DMS 273 treated with DMSO at 0.1 percent for 48 hours (cell line): ENCODE data around the gene CTIF.

Experiments used
- DNase-seq: peaks from one replicate; lab custom pipeline; 2025; lab: John Stamatoyannopoulos, UW

The CTIF gene

DNA sequence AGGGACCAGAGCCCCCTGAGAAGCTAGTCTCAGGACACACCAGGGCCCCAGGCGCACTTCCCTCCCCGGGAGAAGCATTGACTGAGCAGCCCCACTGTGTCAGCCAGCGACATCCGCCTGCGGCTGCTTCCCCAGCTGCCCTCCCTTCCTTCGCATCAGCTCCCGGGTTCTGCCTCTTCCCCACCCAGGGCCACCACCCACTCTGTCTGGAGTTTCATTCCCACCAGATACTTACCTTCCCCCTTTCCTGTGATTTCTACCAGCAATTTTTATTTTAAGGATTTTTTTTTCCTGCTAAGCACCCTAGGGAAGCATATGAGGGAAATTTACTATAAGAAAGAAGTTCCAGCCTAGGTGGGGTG lies 312.7 kb downstream of the CTIF start:
- DNase-seq, result no peak

- no peak for DNase-seq
Measured at GRCh38 chr18:48852292-48852691, 313.5 kb downstream of the CTIF start.

DNA sequence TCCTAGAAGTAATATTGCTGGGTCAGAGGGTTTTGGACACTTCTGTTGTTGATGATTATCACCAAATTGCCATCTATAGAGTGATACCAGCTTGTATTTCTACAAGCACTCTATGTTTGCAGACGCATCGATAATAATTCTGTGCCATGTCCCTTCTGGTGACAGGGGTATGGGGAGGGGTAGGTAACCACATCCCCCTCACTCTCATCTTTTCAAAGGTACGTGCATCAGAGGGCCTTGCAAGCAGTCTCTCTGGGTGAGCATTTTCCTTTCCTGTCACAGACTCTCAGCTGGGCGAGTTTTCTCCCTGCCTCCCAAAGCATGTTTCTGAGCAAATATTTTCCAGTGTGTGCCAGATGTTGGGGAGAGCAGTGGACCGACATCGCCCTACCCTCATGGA lies 314.0 kb downstream of the CTIF start:
- DNase-seq, result no peak

- no peak for DNase-seq
Measured at GRCh38 chr18:48853588-48853987, 314.8 kb downstream of the CTIF start.

DNA sequence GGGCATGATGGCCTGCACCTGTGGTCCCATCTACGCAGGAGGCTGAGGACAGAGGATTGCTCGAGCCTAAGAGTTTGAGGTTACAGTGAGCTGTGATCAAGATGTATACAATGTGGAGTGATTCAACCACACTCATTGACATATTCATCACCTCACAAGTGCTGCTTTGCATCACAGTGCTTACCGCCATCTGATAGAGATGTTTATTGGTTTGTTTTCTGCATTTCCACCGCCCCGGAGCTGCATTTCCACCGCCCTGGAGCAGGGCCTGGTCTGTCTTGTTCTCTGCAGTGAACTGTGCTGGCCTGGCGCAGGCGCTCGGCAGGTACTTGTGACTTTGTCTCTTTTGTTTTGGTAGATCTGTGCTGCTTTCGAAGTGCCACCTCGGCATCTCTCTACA lies 315.9 kb downstream of the CTIF start:
- no peak for DNase-seq

DNA sequence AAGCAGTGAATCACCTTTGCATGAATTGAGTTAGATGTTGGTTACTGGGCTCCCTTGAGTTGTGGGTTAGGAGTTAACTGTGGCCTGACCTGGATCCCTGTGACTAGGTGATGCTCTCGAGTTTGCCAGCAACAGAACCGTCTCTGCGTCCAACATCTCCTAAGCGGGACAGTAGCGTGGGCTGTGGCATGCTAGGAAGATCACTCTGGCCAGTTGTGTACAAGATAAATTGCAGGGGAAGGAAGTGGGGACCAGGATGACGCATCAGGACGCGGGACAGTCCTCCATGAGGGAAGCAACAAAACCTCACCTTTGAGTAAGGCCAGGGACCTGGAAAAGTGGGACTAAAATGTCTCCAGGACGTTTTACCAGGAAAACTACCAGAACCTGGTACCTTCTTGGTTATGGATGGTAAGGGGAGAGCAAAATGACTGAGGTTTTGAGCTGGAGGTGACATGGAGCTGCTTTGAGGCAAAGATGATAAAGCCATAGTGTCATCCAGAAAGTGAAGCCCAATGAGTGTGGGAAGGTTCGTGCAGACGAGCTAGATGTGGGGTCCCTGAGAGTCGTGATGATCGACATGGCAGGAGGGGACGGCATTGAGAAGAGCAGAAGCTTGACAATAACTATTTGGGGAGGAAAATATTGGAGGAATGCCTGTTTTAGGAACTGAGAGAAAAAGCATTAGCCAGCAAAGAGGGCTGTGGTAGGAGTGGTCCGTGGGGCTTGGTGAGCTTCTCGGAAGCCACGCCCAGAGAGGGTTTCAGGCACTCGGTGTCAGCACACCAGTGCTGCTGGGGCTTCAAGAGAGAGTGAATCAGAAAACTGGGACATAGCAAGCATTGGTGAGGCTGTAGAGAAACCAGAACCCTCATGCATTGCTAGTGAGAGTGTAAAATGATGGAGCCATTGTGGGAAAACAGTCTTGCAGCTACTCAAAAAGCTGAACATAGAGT lies 316.9 kb downstream of the CTIF start:
- DNase-seq, result no peak

GRCh38 chr18:48857023-48857694 lies 318.3 kb downstream of the CTIF start:
- DNase-seq, result no peak

DNA sequence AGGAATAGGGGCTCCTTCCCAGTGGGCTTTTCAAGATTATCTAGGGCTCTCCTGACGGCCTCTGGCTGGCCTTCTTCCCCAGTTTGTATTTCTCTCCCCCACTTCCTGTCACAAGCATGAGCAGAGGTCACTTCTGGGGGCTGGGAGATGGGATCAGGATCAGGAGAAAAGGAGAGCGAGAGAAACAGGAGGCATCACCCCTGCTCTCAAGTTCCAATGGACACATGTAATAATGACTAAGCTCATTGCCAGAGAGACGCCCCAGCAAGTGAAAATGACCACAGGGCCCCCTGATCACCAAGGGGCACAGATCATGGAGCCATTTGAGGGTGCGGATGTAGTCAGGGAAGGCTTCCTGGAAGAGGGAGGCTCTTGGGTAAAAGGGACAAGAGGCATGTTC lies 319.8 kb downstream of the CTIF start:
- no peak for DNase-seq

DNA sequence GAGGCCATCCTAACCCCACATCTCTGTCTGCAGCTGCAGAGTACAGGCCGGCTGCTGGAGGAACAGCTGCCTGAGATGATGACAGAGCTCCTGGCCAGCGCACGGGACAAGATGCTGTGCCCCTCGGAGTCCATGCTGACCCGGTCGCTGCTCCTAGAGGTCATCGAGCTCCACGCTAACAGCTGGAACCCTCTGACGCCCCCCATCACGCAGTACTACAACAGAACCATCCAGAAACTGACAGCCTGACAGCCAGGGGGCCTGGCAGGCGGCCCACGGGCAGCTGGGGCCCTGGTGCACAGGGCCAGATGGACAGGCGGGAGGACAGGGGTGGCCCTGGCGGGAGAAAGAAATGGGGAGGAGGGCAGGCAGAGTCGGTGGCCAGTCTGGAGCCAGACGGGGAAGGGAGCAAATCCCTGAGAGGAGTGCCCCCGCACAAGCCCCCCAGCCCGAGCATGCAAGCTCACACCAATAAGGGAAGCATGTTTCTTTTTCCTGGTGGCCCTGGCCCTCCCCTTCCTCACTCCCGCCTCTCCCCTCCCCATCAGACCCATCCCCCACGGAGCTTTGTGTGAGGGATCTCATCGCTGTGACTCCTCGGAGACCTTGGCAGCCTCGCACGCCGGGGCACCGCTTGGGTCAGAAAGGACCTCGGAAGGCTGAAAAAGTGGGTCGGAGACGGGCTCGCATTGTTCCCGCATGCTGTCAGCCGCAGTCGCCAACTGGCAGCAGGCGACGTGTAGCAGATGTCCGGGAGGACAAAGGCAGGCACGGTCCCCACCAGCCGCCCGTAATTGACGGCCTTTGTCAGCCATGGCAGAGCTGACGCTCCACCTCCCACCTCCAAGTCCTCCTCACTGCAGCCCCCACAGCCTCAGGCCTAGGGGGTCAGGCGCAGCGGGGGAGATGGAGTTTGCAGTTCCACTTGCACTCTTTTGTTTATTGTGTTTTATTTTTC lies 320.8 kb downstream of the CTIF start:
- no peak for DNase-seq

GRCh38 chr18:48860269-48861180 lies 321.7 kb downstream of the CTIF start:
- DNase-seq, result no peak

- DNase-seq, result no peak
Measured at GRCh38 chr18:48861181-48861708, 322.4 kb downstream of the CTIF start.

- no peak for DNase-seq
Measured at GRCh38 chr18:48862132-48862531, 323.3 kb downstream of the CTIF start.

- no peak for DNase-seq
Measured at GRCh38 chr18:48862678-48863270, 323.9 kb downstream of the CTIF start.

- DNase-seq, result no peak
Measured at GRCh38 chr18:48863432-48864065, 324.7 kb downstream of the CTIF start.

DNA sequence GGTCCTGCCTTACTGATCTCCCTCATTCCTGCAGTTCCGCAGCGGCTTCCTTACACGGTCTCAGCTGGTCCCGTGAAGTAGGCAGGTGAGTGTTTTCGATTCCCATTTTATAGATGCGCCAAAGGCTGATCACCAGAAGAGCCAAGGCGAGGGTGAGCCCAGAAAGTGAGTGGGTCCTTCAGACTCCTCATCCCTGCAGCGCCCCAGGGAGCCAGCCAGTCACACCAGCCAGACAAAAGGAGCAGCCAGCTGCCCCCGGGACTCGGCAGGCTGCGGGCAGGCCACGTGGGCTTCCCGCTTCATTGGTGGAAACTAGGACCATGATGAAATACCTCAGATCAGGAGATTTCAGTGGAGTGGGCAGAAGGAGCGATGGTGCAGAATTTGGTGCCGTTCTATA lies 326.0 kb downstream of the CTIF start:
- DNase-seq, result no peak

GRCh38 chr18:48866028-48866733 lies 327.4 kb downstream of the CTIF start:
- peak; percentile 91 for DNase-seq

DNA sequence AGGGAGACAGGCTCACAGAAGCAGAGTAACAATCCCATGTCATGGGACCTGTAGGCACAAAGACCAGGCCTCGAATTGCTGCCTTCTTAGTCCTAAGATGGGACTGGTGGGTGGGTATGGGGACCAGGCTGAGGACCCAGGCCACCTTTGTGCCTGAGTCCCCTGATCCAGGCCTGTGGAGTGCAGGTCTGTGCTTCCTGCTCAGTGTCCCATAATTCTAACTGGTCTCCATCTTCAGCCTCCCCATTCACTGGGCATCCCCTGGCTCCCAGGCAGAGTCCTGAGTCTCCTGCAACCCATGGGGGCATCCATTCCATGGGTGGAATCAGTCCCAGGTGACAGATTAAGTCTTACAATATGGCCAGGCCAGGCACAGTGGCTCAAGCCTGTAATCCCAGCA lies 328.0 kb downstream of the CTIF start:
- no peak for DNase-seq

DNA sequence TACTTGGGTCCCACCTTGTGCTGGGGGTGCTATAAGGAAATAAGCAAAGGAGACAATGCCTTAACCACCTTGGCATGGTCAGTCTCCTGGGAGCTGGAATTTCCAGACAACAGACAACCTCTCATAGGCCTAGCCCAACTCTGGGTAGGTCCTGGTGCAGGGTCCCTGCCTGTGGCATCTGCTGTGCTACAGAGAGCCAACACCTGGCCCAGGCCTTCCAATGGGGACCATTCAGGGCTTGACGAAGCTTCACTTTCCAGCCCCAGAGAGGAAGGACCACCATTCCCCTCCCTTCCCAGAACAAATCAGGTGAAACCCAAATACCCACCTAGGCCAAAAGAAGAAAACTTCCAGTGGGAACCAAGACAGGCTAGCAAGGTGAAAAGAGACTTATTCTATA lies 329.1 kb downstream of the CTIF start:
- DNase-seq, result no peak
